SJSA1 (cell line): Measurements from ENCODE around the gene GREM1. TPM values are rescaled to one million over a fixed set of nuclear protein-coding genes. Genes with fewer than 3 reads are reported as not detected.

Experiments
- DNase-seq, 2 experiments: peaks; one replicate each; pipeline ENCODE4 v3.0.0-alpha.2; 2015 to 2020; ENCODE audit warnings: low spot score in 2 of 2, low read depth in 1 of 2
- H3K27ac ChIP-seq: fragments of 250-450 bp; sonication (Bioruptor Pico); 2 replicates; pipeline ENCODE4 v1.5.1; 2020; ENCODE audit warnings: mild to moderate bottlenecking, moderate library complexity
- H3K27me3 ChIP-seq: fragments of 250-450 bp; sonication (Bioruptor Pico); replicated peaks from 2 replicates; pipeline ENCODE4 v1.5.1; 2020; ENCODE audit warnings: mild to moderate bottlenecking, moderate library complexity
- H3K36me3 ChIP-seq: fragments of 250-450 bp; sonication (Bioruptor Pico); 2 replicates; pipeline ENCODE4 v1.5.1; 2020; ENCODE audit warnings: mild to moderate bottlenecking
- H3K4me1 ChIP-seq: fragments of 250-450 bp; sonication (Bioruptor Pico); replicated peaks from 2 replicates; pipeline ENCODE4 v1.6.1; 2021; ENCODE audit warnings: mild to moderate bottlenecking
- H3K4me3 ChIP-seq: fragments of 250-450 bp; sonication (Bioruptor Pico); 2 replicates; pipeline ENCODE4 v1.5.1; 2020; ENCODE audit warnings: mild to moderate bottlenecking
- H3K9me3 ChIP-seq: fragments of 250-450 bp; sonication (Bioruptor Pico); replicated peaks from 2 replicates; pipeline ENCODE4 v1.5.1; 2020; ENCODE audit warnings: mild to moderate bottlenecking
- total RNA-seq: library from RNA; depleted of rRNA; stranded (reverse); fragments of >200 nt; shearing (Covaris generic); gene quantifications from 2 replicates; pipeline ENCODE4 v1.2.3, GENCODE V29; 2014

The GREM1 gene
- total RNA-seq, 1 experiment from 2014 or later = 12.8 TPM

- Histone ChIP-seq H3K36me3 (no peaks in the 10 kb centered on the region), H3K27ac (no peak overlapping the region), H3K4me1 (no peaks in the 10 kb centered on the region), H3K4me3 (no peak overlapping the region), H3K27me3 (no peaks in the 10 kb centered on the region), H3K9me3 (no peaks in the 10 kb centered on the region)
- no peak for DNase-seq
Measured at GRCh38 chr15:32757426-32757825, 39.6 kb downstream of the GREM1 start.

- Histone ChIP-seq H3K4me1 (peaks cover 14% of the 10 kb centered on the region), H3K9me3 (no peaks in the 10 kb centered on the region), H3K36me3 (no peaks in the 10 kb centered on the region), H3K27me3 (no peaks in the 10 kb centered on the region), H3K4me3 (no peak overlapping the region), H3K27ac (no peak overlapping the region)
- DNase-seq = no peak
Measured at GRCh38 chr15:32763295-32763694, 45.5 kb downstream of the GREM1 start.

DNA sequence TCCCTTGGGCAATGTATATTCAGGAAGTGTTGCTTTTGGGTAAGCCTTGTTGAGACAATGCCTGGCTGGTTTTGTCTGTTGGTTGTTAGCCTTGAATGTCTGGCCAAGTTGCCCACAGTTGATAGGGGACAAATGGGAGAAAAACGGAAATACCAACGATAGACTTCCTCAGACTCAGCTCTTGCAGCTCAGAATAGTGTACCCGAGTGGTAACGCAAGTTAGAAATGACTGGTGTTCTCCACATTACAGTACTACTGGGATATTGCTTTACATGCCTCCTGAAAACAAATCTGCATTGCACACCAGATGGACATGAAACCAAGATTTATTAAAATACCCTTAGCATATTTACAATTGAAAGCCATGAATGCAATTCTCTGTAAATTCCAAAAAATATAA, 47.4 kb downstream of the GREM1 start:
- Histone ChIP-seq H3K27ac (no peak overlapping the region), H3K4me1 (peaks cover 14% of the 10 kb centered on the region), H3K4me3 (no peak overlapping the region), H3K9me3 (no peaks in the 10 kb centered on the region), H3K36me3 (no peaks in the 10 kb centered on the region), H3K27me3 (no peaks in the 10 kb centered on the region)
- DNase-seq = no peak

GRCh38 chr15:32766101-32766500, 48.3 kb downstream of the GREM1 start:
- DNase-seq = no peak
- no peaks in the 10 kb centered on the region for H3K27me3 ChIP-seq
- no peak overlapping the region for H3K27ac ChIP-seq
- no peak overlapping the region for H3K4me3 ChIP-seq
- H3K9me3 ChIP-seq = no peaks in the 10 kb centered on the region
- peaks cover 14% of the 10 kb centered on the region for H3K4me1 ChIP-seq
- H3K36me3 ChIP-seq = no peaks in the 10 kb centered on the region

- Histone ChIP-seq H3K36me3 (0 out of 2 replicates have a peak, but pooled peaks cover under 1% of the 10 kb centered on the region), H3K4me1 (peaks cover 14% of the 10 kb centered on the region), H3K4me3 (no peak overlapping the region), H3K9me3 (no peaks in the 10 kb centered on the region), H3K27me3 (no peaks in the 10 kb centered on the region), H3K27ac (no peak overlapping the region; the same call in 1 of the 2 replicates)
- no peak for DNase-seq
Measured at GRCh38 chr15:32767236-32767635, 49.4 kb downstream of the GREM1 start.

DNA sequence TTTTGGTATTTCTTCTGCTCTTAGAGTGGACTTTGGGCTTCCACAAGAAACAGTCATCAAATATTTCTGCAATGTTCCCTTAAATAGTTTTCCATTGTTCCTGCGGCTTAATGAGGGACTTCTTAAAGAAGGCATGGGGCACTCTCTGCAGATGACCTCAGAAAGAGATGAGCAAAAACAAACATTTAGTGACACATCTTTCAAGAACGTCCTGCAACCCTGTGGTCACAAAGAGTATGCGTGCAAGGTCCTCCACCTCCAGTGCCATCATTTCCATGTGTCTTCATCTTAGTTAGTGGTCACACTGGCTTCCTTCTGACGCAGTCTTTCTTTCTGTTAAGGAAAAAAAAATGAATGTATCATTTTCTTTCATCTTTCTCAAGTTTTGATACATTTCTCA, 56.2 kb downstream of the GREM1 start:
- Histone ChIP-seq H3K4me3 (no peak overlapping the region), H3K27me3 (no peaks in the 10 kb centered on the region), H3K4me1 (peaks cover 32% of the 10 kb centered on the region), H3K27ac (peak overlapping the region; percentile 100), H3K9me3 (peaks cover 6% of the 10 kb centered on the region), H3K36me3 (peaks cover 12% of the 10 kb centered on the region)
- DNase-seq = peak; percentile 94 to 99

DNA sequence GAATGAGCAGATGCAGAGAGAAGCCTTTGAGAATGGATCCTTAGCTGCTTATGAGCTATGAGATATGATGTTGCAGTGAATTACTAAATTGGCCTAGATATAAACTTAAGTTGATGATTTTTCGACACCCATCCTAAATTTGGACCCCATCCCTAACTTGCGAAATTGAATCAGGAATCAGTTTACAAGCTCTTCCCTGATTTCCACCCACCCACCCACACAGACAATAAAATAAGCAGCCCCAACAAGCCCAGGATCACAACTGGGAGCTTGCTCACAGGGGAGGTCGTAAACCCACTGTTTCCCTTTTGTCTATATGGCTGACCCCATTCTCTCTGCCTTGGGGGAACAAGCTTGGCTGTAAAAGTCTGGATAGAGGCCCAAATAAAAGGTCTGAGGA, 57.3 kb downstream of the GREM1 start:
- Histone ChIP-seq H3K4me1 (peaks cover 34% of the 10 kb centered on the region), H3K9me3 (peaks cover 7% of the 10 kb centered on the region), H3K36me3 (peaks cover 12% of the 10 kb centered on the region), H3K27ac (peak overlapping the region; percentile 100), H3K27me3 (no peaks in the 10 kb centered on the region), H3K4me3 (no peak overlapping the region)
- no peak for DNase-seq

- H3K4me1 ChIP-seq = peaks cover 38% of the 10 kb centered on the region
- H3K4me3 ChIP-seq = no peak overlapping the region
- no peaks in the 10 kb centered on the region for H3K27me3 ChIP-seq
- peaks cover 7% of the 10 kb centered on the region for H3K9me3 ChIP-seq
- no peak for DNase-seq
- no peak overlapping the region for H3K27ac ChIP-seq
- peaks cover under 1% of the 10 kb centered on the region; the same call in 1 of the 2 replicates for H3K36me3 ChIP-seq
Measured at GRCh38 chr15:32778391-32779176, 60.8 kb downstream of the GREM1 start.

GRCh38 chr15:32781781-32782180, 64.0 kb downstream of the GREM1 start:
- H3K4me3 ChIP-seq = no peak overlapping the region
- H3K36me3 ChIP-seq = no peaks in the 10 kb centered on the region
- H3K27ac ChIP-seq = peak overlapping the region; percentile 45
- peaks cover 7% of the 10 kb centered on the region for H3K9me3 ChIP-seq
- no peaks in the 10 kb centered on the region for H3K27me3 ChIP-seq
- peak in 1 of 2 experiments; percentile 56 for DNase-seq
- peaks cover 28% of the 10 kb centered on the region for H3K4me1 ChIP-seq

GRCh38 chr15:32784581-32784980, 66.8 kb downstream of the GREM1 start:
- Histone ChIP-seq H3K36me3 (no peaks in the 10 kb centered on the region), H3K4me1 (peaks cover 36% of the 10 kb centered on the region), H3K9me3 (no peaks in the 10 kb centered on the region), H3K4me3 (no peak overlapping the region), H3K27ac (no peak overlapping the region), H3K27me3 (no peaks in the 10 kb centered on the region)
- no peak for DNase-seq

- H3K36me3 ChIP-seq = no peaks in the 10 kb centered on the region
- H3K27me3 ChIP-seq = no peaks in the 10 kb centered on the region
- peak in 1 of 2 experiments; percentile 34 for DNase-seq
- peak overlapping the region; percentile 10; the same call in 1 of the 2 replicates for H3K27ac ChIP-seq
- no peak overlapping the region for H3K4me3 ChIP-seq
- no peaks in the 10 kb centered on the region for H3K9me3 ChIP-seq
- H3K4me1 ChIP-seq = peaks cover 37% of the 10 kb centered on the region
Measured at GRCh38 chr15:32786906-32787305, 69.1 kb downstream of the GREM1 start.

- Histone ChIP-seq H3K4me1 (peaks cover 29% of the 10 kb centered on the region), H3K4me3 (no peak overlapping the region), H3K9me3 (no peaks in the 10 kb centered on the region), H3K27ac (no peak overlapping the region), H3K36me3 (no peaks in the 10 kb centered on the region), H3K27me3 (no peaks in the 10 kb centered on the region)
- no peak for DNase-seq
Measured at GRCh38 chr15:32787949-32788348, 70.1 kb downstream of the GREM1 start.

DNA sequence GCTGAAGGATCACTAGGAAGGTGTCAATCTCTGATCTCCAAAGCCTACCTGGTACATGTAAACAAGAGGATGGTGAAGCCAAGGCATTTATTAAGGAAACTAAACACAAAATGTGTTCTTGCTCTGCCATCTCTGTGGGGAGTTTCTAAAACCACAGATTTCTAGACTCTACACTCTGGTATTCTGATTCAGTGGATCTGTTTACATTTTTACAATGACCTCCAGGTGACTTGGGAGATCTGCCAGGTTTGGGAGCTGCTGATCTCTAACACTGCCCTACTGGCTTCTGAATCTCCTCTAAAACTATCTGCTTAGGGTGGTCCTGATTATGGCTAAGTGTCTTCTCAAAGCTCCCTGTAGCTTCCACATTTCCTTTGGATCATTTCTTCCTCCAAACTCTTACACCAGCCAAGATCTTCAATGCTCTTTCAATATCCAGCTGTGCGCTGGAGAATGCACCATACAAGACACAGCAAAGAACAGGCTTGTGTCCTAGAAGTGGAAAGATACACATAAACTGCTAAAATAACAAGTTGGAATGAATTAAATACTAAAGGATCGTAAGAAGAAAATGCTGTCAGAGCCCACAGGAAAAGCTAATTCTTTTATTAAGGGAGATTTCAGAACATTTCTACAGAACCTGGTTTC, 72.7 kb downstream of the GREM1 start:
- H3K27ac ChIP-seq = no peak overlapping the region
- H3K4me1 ChIP-seq = peaks cover 29% of the 10 kb centered on the region
- no peaks in the 10 kb centered on the region for H3K9me3 ChIP-seq
- DNase-seq = peak; percentile 51 to 64
- H3K4me3 ChIP-seq = no peak overlapping the region
- no peaks in the 10 kb centered on the region for H3K36me3 ChIP-seq
- no peaks in the 10 kb centered on the region for H3K27me3 ChIP-seq

DNA sequence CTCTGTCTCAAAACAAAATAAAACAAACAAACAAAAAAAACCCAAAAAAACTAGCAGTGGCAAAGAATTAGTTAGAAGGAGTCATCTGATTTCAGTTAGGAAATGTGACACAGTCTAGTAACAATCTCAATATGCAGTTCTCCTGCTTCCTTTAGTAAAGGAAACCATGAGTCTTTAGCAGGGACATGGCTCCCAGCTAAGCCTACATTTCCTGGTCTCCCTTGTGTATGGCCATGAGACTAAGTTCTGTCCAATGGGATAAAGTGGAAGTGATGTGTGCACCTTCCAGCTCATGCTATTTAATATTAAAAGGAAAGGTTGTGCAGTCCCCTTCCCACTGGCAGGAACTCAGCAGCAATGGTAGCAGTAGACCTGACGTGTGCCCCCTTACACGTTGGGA, 74.6 kb downstream of the GREM1 start:
- no peaks in the 10 kb centered on the region for H3K9me3 ChIP-seq
- H3K4me3 ChIP-seq = no peak overlapping the region
- H3K4me1 ChIP-seq = peaks cover 19% of the 10 kb centered on the region
- no peak for DNase-seq
- no peaks in the 10 kb centered on the region for H3K36me3 ChIP-seq
- no peaks in the 10 kb centered on the region for H3K27me3 ChIP-seq
- H3K27ac ChIP-seq = no peak overlapping the region
